PFSK-1 (cell line): ENCODE measurements around the gene PTBP3.

ENCODE experiments used
- POLR2AphosphoS5 ChIP-seq: IDR thresholded peaks from 2 replicates; pipeline ENCODE4 v1.6.1; 2012; ENCODE audit warnings: low read depth, mild to moderate bottlenecking, control low read depth, low read length, moderate library complexity
- SIN3A ChIP-seq: IDR thresholded peaks from 2 replicates; pipeline ENCODE4 v1.6.1; 2012; ENCODE audit warnings: mild to moderate bottlenecking, low read length, moderate library complexity, borderline replicate concordance; ENCODE audit not compliant: insufficient read depth
- TF ChIP-seq, protein P1 (sequence below), 2 experiments: IDR thresholded peaks; 2 replicates each; pipeline versions ENCODE4 v1.6.1 to v1.8.0; 2011 to 2012; ENCODE audit warnings: low read depth in 2 of 2, low read length in 2 of 2, control low read depth in 1 of 2, inconsistent platforms in 1 of 2, mild to moderate bottlenecking in 1 of 2, moderate library complexity in 1 of 2; ENCODE audit not compliant: insufficient read depth in 1 of 2

DNA sequence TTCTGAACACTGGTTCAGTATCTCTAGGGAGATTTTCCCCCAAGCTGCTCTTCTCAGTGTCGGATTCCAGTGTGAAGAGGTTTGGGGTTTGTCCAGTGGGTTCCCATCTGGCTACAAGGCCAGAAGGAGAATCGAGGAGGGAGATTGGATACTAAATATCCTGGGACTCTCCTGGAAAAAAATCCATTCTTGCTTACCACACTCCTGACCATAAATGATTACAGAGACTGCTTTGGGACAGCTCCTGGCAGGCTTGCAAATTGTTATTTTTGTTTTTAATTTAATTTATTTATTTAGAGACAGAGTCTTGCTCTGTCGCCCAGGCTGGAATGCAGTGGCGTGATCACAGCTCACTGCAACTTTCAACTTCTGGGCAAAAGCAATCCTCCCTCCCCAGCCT lies 153.6 kb downstream of the PTBP3 start:
- TF ChIP-seq POLR2AphosphoS5 (no peak), SIN3A (no peak)
- TF ChIP-seq, protein P1, sequence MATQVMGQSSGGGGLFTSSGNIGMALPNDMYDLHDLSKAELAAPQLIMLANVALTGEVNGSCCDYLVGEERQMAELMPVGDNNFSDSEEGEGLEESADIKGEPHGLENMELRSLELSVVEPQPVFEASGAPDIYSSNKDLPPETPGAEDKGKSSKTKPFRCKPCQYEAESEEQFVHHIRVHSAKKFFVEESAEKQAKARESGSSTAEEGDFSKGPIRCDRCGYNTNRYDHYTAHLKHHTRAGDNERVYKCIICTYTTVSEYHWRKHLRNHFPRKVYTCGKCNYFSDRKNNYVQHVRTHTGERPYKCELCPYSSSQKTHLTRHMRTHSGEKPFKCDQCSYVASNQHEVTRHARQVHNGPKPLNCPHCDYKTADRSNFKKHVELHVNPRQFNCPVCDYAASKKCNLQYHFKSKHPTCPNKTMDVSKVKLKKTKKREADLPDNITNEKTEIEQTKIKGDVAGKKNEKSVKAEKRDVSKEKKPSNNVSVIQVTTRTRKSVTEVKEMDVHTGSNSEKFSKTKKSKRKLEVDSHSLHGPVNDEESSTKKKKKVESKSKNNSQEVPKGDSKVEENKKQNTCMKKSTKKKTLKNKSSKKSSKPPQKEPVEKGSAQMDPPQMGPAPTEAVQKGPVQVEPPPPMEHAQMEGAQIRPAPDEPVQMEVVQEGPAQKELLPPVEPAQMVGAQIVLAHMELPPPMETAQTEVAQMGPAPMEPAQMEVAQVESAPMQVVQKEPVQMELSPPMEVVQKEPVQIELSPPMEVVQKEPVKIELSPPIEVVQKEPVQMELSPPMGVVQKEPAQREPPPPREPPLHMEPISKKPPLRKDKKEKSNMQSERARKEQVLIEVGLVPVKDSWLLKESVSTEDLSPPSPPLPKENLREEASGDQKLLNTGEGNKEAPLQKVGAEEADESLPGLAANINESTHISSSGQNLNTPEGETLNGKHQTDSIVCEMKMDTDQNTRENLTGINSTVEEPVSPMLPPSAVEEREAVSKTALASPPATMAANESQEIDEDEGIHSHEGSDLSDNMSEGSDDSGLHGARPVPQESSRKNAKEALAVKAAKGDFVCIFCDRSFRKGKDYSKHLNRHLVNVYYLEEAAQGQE (IDR thresholded peaks at IDR 0.05; ENCODE audit: insufficient read depth in 1 of 2, low read depth in 2 of 2, low read length in 2 of 2) = no peak
